ENCODE data around the gene ATP11A. TPM values are rescaled to one million over a fixed set of nuclear protein-coding genes. Genes with fewer than 3 reads are reported as not detected.

The ATP11A gene
- total RNA-seq, 1 experiment from 2014 or later = 41.2 TPM

GRCh38 chr13:112790735-112791641 is 101.2 kb downstream of the ATP11A start:
- CTCF ChIA-PET = no interaction called here
- BruUV-seq (replicated peaks) = no TSS peak
- H3K9me3 Mint-ChIP-seq (ENCODE audit: unreplicated experiment) = no peaks in the 10 kb centered on the region
- no peak for TF ChIP-seq CTCF (IDR thresholded peaks at IDR 0.05; ENCODE audit: unreplicated experiment)
- intact Hi-C loops (cut with micrococcal nuclease) = no loop called here
- H3K4me1 Mint-ChIP-seq (ENCODE audit: insufficient read depth, unreplicated experiment) = no peaks in the 10 kb centered on the region
- POLR2A ChIA-PET = interaction anchor here (0.7 kb wide), 1 partner anchor 17 kb away, joined by 3 read pairs; no protein-coding TSS in a partner anchor
- H3K4me3 Mint-ChIP-seq (ENCODE audit: unreplicated experiment) = no peak overlapping the region
- no peak overlapping the region for H3K27ac Mint-ChIP-seq (ENCODE audit: low read depth, unreplicated experiment)
- H3K27me3 Mint-ChIP-seq (ENCODE audit: insufficient read depth, unreplicated experiment) = no peaks in the 10 kb centered on the region
- H3K36me3 Mint-ChIP-seq (ENCODE audit: insufficient read depth, unreplicated experiment) = peaks cover 14% of the 10 kb centered on the region
- DNase-seq (ENCODE audit: unreplicated experiment) = no peak

- CTCF ChIA-PET = interaction anchor here (0.6 kb wide), 2 partner anchors 28 to 1311 kb away, joined by 3 to 4 read pairs; no protein-coding TSS in a partner anchor
- Mint-ChIP-seq H3K4me1 (ENCODE audit: insufficient read depth, unreplicated experiment) (no peaks in the 10 kb centered on the region), H3K27me3 (ENCODE audit: insufficient read depth, unreplicated experiment) (no peaks in the 10 kb centered on the region), H3K4me3 (ENCODE audit: unreplicated experiment) (no peak overlapping the region), H3K9me3 (ENCODE audit: unreplicated experiment) (no peaks in the 10 kb centered on the region), H3K27ac (ENCODE audit: low read depth, unreplicated experiment) (no peak overlapping the region), H3K36me3 (ENCODE audit: insufficient read depth, unreplicated experiment) (peaks cover 19% of the 10 kb centered on the region)
- no peak for TF ChIP-seq CTCF (IDR thresholded peaks at IDR 0.05; ENCODE audit: unreplicated experiment)
- POLR2A ChIA-PET = interaction anchor here (0.7 to 0.8 kb wide), 2 partner anchors 11 to 18 kb away, joined by 3 read pairs; no protein-coding TSS in a partner anchor
- intact Hi-C loops (cut with micrococcal nuclease) = no loop called here
- no TSS peak for BruUV-seq (replicated peaks)
- DNase-seq (ENCODE audit: unreplicated experiment) = no peak
Observed at GRCh38 chr13:112791663-112792440, 102.0 kb downstream of the ATP11A start.

GRCh38 chr13:112792511-112792910 is 102.7 kb downstream of the ATP11A start:
- peaks cover 19% of the 10 kb centered on the region for H3K36me3 Mint-ChIP-seq (ENCODE audit: insufficient read depth, unreplicated experiment)
- intact Hi-C loops (cut with micrococcal nuclease) = no loop called here
- H3K4me3 Mint-ChIP-seq (ENCODE audit: unreplicated experiment) = no peak overlapping the region
- H3K27ac Mint-ChIP-seq (ENCODE audit: low read depth, unreplicated experiment) = no peak overlapping the region
- H3K27me3 Mint-ChIP-seq (ENCODE audit: insufficient read depth, unreplicated experiment) = no peaks in the 10 kb centered on the region
- no peaks in the 10 kb centered on the region for H3K9me3 Mint-ChIP-seq (ENCODE audit: unreplicated experiment)
- BruUV-seq (replicated peaks) = no TSS peak
- POLR2A ChIA-PET = interaction anchor here (0.8 kb wide), 1 partner anchor 10 kb away, joined by 3 read pairs; no protein-coding TSS in a partner anchor
- TF ChIP-seq CTCF (IDR thresholded peaks at IDR 0.05; ENCODE audit: unreplicated experiment) = no peak
- H3K4me1 Mint-ChIP-seq (ENCODE audit: insufficient read depth, unreplicated experiment) = no peaks in the 10 kb centered on the region
- DNase-seq (ENCODE audit: unreplicated experiment) = no peak
- CTCF ChIA-PET = interaction anchor here (0.6 kb wide), 2 partner anchors 29 to 1310 kb away, joined by 3 to 4 read pairs; no protein-coding TSS in a partner anchor

Measured in MCF 10A (cell line).